ENCODE measurements around the gene DERL3. TPM values are rescaled to one million over a fixed set of nuclear protein-coding genes. Genes with fewer than 3 reads are reported as not detected.

Gene DERL3
- total RNA-seq, 1 experiment from 2014 or later = 1.5 TPM

GRCh38 chr22:23842599-23842998 lies 3.8 kb upstream of the DERL3 start:
- Histone ChIP-seq H3K4me3 (ENCODE audit: low read depth, low read length, poor library complexity, severe bottlenecking) (no peak overlapping the region), H3K4me1 (ENCODE audit: insufficient read depth, low read length, poor library complexity, severe bottlenecking) (peaks cover 3% of the 10 kb centered on the region), H3K9me3 (ENCODE audit: low read depth, low read length, poor library complexity, severe bottlenecking) (no peaks in the 10 kb centered on the region), H3K27ac (ENCODE audit: low read depth, low read length, poor library complexity, severe bottlenecking) (no peak overlapping the region), H3K27me3 (replicated peaks; ENCODE audit: insufficient read depth, low read depth, low read length, poor library complexity) (no peaks in the 10 kb centered on the region), H3K36me3 (ENCODE audit: insufficient read depth, low read length, poor library complexity, severe bottlenecking) (no peaks in the 10 kb centered on the region)
- DNase-seq (ENCODE audit: low spot score) = no peak
- no TSS peak for BruUV-seq (replicated peaks)
- ChIA-PET CTCF (no interaction called here), POLR2A (ENCODE audit: low non-redundant PET) (no interaction called here)
- intact Hi-C loops (cut with micrococcal nuclease; ENCODE audit: unreplicated experiment) = no loop called here
- TF ChIP-seq EZH2 (IDR thresholded peaks at IDR 0.05; ENCODE audit: borderline replicate concordance, low read depth, low read length, poor library complexity, severe bottlenecking) (no peak), CTCF (conservative IDR thresholded peaks at IDR 0.05; ENCODE audit: low read depth, low read length) (no peak)

- Histone ChIP-seq H3K9me3 (ENCODE audit: low read depth, low read length, poor library complexity, severe bottlenecking) (no peaks in the 10 kb centered on the region), H3K36me3 (ENCODE audit: insufficient read depth, low read length, poor library complexity, severe bottlenecking) (no peaks in the 10 kb centered on the region), H3K4me1 (ENCODE audit: insufficient read depth, low read length, poor library complexity, severe bottlenecking) (peaks cover 3% of the 10 kb centered on the region), H3K4me3 (ENCODE audit: low read depth, low read length, poor library complexity, severe bottlenecking) (no peak overlapping the region), H3K27ac (ENCODE audit: low read depth, low read length, poor library complexity, severe bottlenecking) (no peak overlapping the region), H3K27me3 (replicated peaks; ENCODE audit: insufficient read depth, low read depth, low read length, poor library complexity) (no peaks in the 10 kb centered on the region)
- DNase-seq (ENCODE audit: low spot score) = no peak
- no TSS peak for BruUV-seq (replicated peaks)
- ChIA-PET CTCF (no interaction called here), POLR2A (ENCODE audit: low non-redundant PET) (no interaction called here)
- intact Hi-C loops (cut with micrococcal nuclease; ENCODE audit: unreplicated experiment) = no loop called here
- TF ChIP-seq CTCF (conservative IDR thresholded peaks at IDR 0.05; ENCODE audit: low read depth, low read length) (no peak), EZH2 (IDR thresholded peaks at IDR 0.05; ENCODE audit: borderline replicate concordance, low read depth, low read length, poor library complexity, severe bottlenecking) (no peak)
Observed at GRCh38 chr22:23841736-23842445, 3.1 kb upstream of the DERL3 start.

- Histone ChIP-seq H3K4me1 (ENCODE audit: insufficient read depth, low read length, poor library complexity, severe bottlenecking) (peaks cover 3% of the 10 kb centered on the region), H3K4me3 (ENCODE audit: low read depth, low read length, poor library complexity, severe bottlenecking) (no peak overlapping the region), H3K36me3 (ENCODE audit: insufficient read depth, low read length, poor library complexity, severe bottlenecking) (no peaks in the 10 kb centered on the region), H3K27ac (ENCODE audit: low read depth, low read length, poor library complexity, severe bottlenecking) (no peak overlapping the region), H3K9me3 (ENCODE audit: low read depth, low read length, poor library complexity, severe bottlenecking) (no peaks in the 10 kb centered on the region), H3K27me3 (replicated peaks; ENCODE audit: insufficient read depth, low read depth, low read length, poor library complexity) (no peaks in the 10 kb centered on the region)
- DNase-seq (ENCODE audit: low spot score) = no peak
- ChIA-PET POLR2A (ENCODE audit: low non-redundant PET) (no interaction called here), CTCF (no interaction called here)
- BruUV-seq (replicated peaks) = no TSS peak
- intact Hi-C loops (cut with micrococcal nuclease; ENCODE audit: unreplicated experiment) = no loop called here
- no peak for TF ChIP-seq CTCF (conservative IDR thresholded peaks at IDR 0.05; ENCODE audit: low read depth, low read length)
- TF ChIP-seq EZH2 (IDR thresholded peaks at IDR 0.05; ENCODE audit: borderline replicate concordance, low read depth, low read length, poor library complexity, severe bottlenecking) = no peak
Observed at GRCh38 chr22:23841292-23841691, 2.5 kb upstream of the DERL3 start.

Measured in A673 (cell line).